Hematopoietic multipotent progenitor cell treated with erythropoietin and hydrocortisone succinate and interleukin-3 and kit ligand, for 6 days (in vitro differentiated cells): ENCODE measurements around the gene DECR2.

Experiments used
- DNase-seq: peaks from one replicate; pipeline ENCODE4 v3.0.0-alpha.2; 2015

DECR2 gene

GRCh38 chr16:450785-451512, 49.3 kb downstream of the DECR2 start:
- peak; percentile 40 for DNase-seq

GRCh38 chr16:454397-454940, 52.8 kb downstream of the DECR2 start:
- DNase-seq: no peak

- no peak for DNase-seq
These were observed 53.8 kb downstream of the DECR2 start for GRCh38 chr16:455453-455852.

GRCh38 chr16:456891-457483, 55.3 kb downstream of the DECR2 start:
- DNase-seq: peak; percentile 76

- DNase-seq: no peak
These were observed 56.2 kb downstream of the DECR2 start for GRCh38 chr16:457732-458400.

- no peak for DNase-seq
These were observed 58.1 kb downstream of the DECR2 start for GRCh38 chr16:459761-460160.

- no peak for DNase-seq
These were observed 59.1 kb downstream of the DECR2 start for GRCh38 chr16:460787-461186.
